Keratinocyte (primary cell): ENCODE data around the gene RTN4R.

Source experiments
- CTCF ChIP-seq, 3 experiments: IDR thresholded peaks in 1 of 3; conservative IDR thresholded peaks in 1 of 3; optimal IDR thresholded peaks in 1 of 3; 2 replicates in 2 of 3; 3 replicates in 1 of 3; pipeline versions ENCODE3 to v1.5.1; 2011; ENCODE audit warnings: low read length in 3 of 3, mild to moderate bottlenecking in 3 of 3, moderate library complexity in 2 of 3, control low read depth in 1 of 3, inconsistent platforms in 1 of 3; ENCODE audit not compliant: insufficient read depth in 2 of 3; ENCODE audit errors: extremely low read depth in 1 of 3
- EZH2 ChIP-seq: IDR thresholded peaks from one replicate; pipeline ENCODE4 v1.6.1; 2012; ENCODE audit warnings: inconsistent platforms, mild to moderate bottlenecking, low read length, moderate library complexity

GRCh38 chr22:20264614-20265452 is 3.3 kb downstream of the RTN4R start:
- TF ChIP-seq CTCF (optimal IDR thresholded peaks at IDR 0.05 in 1 of 3, IDR thresholded peaks at IDR 0.05 in 1 of 3, conservative IDR thresholded peaks at IDR 0.05 in 1 of 3; ENCODE audit: extremely low read depth in 1 of 3, insufficient read depth in 2 of 3, low read length in 3 of 3) (no peak), EZH2 (no peak)
